Activated naive CD4-positive, alpha-beta T cell treated with anti-CD3 and anti-CD28 coated beads, Interleukin-2, amount 50 U/mL, for 72 hours (primary cell): ENCODE measurements around the gene NCF4. TPM values are rescaled to one million over a fixed set of nuclear protein-coding genes. Genes with fewer than 3 reads are reported as not detected.

Source experiments
- ATAC-seq, 2 donors: fragments of 150-1000 bp; cut with Tn5 transposase; 2 replicates each; pipeline ENCODE4 v1.10.0; 2021; ENCODE audit warnings: mild to moderate bottlenecking in 2 of 2, moderate library complexity in 2 of 2
- DNase-seq, 2 donors: peaks; one replicate each; pipeline ENCODE4 v3.0.0; 2021 to 2022; ENCODE audit warnings: low spot score in 2 of 2
- H3K27ac Mint-ChIP-seq, 2 donors: one replicate each; pipeline ENCODE4 v1.8.0; 2022; ENCODE audit warnings: mild to moderate bottlenecking in 2 of 2, mixed read lengths in 2 of 2
- H3K36me3 Mint-ChIP-seq, 2 donors: one replicate each; pipeline ENCODE4 v1.8.0; 2022; ENCODE audit warnings: mixed read lengths in 2 of 2
- H3K9me3 Mint-ChIP-seq, 2 donors: one replicate each; pipeline ENCODE4 v1.8.0; 2022; ENCODE audit warnings: mixed read lengths in 2 of 2
- total RNA-seq, 2 donors: library from RNA; stranded (reverse); gene quantifications; one replicate each; pipeline ENCODE4 v1.2.3, GENCODE V29; 2022

NCF4 gene
- total RNA-seq, 2 donors from 2014 or later: 2.9 to 7.0 TPM

DNA sequence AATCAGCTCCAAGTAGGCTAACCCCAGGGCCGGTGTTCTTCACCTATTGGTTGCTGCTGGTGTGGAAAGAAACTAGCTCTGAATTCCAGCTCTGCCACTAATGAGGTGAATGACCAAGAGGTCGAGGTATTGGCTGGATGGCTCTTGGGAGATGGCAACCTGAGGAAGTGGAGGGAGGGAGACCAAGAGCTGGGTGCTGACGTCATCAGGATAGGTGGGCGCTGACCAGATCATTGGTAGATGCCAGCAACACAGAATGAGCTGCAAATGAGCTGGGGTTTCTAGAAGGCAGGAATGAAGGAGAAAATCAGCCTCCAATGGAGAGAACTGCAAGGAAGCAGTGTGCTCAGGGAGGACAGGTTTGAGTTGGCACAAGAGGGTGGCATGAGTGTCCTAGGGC, 37.9 kb downstream of the NCF4 start:
- Mint-ChIP-seq H3K9me3 (peaks cover 9 to 14% of the 10 kb centered on the region in 2 donors), H3K36me3 (peaks cover 8 to 12% of the 10 kb centered on the region in 2 donors), H3K27ac (peak overlapping the region in 1 of 2 donors; percentile 73)
- no peak for ATAC-seq
- no peak for DNase-seq

DNA sequence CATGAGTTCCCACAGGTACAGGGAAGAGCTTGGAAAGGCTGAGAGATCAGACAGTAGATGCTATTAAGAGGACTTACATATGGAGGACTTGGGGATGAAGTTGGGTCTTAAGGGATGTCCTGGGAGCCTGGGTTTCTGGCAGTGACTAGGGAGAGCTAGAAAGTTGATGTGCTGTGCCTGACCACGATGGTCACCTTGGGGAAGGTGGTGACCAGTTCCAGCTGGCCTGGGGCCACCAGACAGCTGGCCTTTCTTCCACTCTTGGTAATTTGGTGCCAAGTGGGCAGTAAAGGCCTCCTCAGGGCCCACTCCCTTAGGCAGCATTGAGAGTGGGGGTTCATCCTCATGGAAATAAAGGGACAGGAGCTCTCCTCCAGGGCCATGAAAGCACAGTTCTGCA, 38.7 kb downstream of the NCF4 start:
- peaks cover 9 to 14% of the 10 kb centered on the region in 2 donors for H3K9me3 Mint-ChIP-seq
- no peak for DNase-seq
- H3K36me3 Mint-ChIP-seq: peaks cover 8 to 12% of the 10 kb centered on the region in 2 donors
- ATAC-seq: no peak
- no peak overlapping the region for H3K27ac Mint-ChIP-seq

DNA sequence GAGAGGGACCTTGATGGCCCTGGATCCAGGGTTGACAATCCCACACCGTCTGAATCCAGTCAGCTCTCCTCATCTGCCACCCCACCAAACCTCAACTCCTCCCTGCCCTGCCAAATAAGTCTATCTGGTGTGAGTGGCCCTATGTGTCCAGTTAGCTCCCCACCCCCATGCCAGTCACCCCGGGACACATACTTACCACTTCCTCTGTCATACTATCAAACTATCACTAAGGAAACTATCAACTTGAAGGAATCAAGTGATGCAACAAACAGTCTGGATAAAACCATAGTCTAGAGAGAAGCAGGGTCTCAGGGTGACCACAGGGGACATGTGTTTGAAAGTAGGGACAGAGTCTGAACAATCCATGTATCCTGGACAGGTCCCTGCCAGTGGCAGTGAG, 39.4 kb downstream of the NCF4 start:
- Mint-ChIP-seq H3K27ac (no peak overlapping the region), H3K36me3 (peaks cover 2 to 7% of the 10 kb centered on the region in 2 donors)
- no peak for ATAC-seq

DNA sequence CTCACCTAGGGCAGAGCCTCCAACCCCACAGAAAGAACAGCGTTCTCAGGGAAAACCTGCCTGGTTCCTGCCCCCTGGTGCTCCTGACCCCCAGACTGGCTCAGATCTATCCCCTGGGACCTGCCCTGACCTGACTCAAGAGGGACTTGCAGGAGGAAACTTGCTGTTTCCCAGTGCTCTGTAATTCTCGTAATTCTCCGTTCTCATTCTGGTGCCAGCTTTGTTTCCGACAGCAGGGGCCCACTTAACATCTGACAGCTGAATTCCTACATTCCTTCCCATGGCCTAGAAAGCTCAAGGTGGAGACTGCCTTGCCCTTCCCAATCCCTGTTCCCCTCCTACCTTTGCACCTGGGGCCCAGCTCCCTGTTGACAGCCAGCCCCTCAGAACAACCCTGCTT, 40.1 kb downstream of the NCF4 start:
- H3K36me3 Mint-ChIP-seq: peaks cover 0 to 6% of the 10 kb centered on the region in 2 donors
- peak overlapping the region in 1 of 2 donors; percentile 68 for H3K27ac Mint-ChIP-seq
- peaks cover 3 to 5% of the 10 kb centered on the region in 2 donors for H3K9me3 Mint-ChIP-seq
- no peak for ATAC-seq
- no peak for DNase-seq

More for the DNA sequence above, 39.4 kb downstream of the NCF4 start:
- DNase-seq: no peak
- peaks cover 5 to 9% of the 10 kb centered on the region in 2 donors for H3K9me3 Mint-ChIP-seq

DNA sequence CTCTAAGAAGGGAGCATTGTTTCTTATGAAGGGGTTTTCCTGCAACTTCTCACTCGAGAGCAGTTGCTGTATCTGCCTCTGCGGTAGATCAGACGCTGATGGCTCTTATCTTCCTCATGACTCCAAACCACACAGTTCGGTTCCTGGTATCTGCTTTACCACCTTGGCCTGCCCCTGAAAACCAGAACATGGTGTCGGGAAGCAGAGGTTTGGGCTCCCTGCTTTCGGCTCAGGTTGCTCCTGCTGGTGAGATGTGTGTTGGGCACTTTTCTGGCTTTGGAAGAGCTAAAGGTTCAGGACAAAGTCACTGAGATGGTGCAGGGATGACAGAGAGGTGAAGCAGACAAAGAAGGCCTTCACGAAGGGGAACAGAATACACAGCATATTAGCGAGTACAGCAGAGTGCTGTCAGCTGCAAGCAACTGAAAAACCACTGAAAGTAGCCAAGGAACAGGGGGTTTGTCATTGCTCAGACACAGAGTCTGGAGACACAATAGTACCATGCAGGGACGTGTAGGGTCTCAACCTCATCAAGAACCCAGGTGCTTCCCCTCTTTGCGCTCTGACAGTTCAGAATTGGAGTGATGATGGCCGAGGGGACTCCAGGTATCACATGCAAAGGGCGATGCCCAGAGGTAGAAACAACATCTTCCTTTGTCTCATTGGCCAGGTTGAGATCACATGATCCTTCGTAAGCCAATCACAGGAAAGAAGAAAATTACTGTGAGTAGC, 40.8 kb downstream of the NCF4 start:
- Mint-ChIP-seq H3K36me3 (no peaks in the 10 kb centered on the region), H3K9me3 (peaks cover 0 to under 1% of the 10 kb centered on the region in 2 donors), H3K27ac (peak overlapping the region in 1 of 2 donors; percentile 68)
- DNase-seq (no peak), ATAC-seq (peak; percentile 87)

DNA sequence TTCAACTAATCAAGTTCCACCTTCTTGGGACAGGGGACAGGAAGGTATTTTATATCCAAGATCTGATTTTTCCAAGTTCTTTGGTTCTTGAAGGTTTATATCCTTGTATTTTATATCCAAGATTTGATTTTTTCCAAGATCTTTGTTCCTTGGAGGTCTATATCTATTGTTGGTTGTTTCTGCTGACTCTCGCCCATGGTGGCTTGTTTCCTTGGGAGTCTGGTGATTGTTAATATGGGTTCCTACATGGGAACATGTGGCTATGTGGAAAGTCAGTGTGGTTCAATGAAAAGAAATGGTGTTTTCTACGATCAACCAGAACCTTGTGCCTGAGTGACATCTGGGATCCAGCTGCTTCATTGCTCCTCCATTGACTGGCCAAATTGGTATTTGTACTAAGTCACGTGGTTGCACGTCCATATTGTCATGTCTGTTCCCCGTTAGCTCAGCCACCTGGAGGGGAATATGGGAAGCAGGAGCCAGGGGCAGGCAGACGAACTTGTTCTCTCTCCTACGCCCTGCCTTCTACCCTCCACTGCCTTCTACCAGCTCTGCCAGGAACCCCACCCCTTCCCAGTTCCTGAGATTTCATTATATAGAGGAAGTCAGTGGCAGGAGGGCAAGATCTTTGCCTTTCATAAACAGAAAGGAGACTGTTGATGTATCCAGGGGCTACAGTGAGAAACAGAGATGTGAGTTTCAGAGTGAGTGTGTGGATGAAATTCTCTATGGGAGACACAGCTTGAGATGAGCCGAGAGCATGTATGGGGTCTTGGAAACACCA, 41.5 kb downstream of the NCF4 start:
- DNase-seq: no peak
- Mint-ChIP-seq H3K36me3 (no peaks in the 10 kb centered on the region), H3K9me3 (no peaks in the 10 kb centered on the region), H3K27ac (peak overlapping the region in 1 of 2 donors; percentile 47)
- no peak for ATAC-seq

DNA sequence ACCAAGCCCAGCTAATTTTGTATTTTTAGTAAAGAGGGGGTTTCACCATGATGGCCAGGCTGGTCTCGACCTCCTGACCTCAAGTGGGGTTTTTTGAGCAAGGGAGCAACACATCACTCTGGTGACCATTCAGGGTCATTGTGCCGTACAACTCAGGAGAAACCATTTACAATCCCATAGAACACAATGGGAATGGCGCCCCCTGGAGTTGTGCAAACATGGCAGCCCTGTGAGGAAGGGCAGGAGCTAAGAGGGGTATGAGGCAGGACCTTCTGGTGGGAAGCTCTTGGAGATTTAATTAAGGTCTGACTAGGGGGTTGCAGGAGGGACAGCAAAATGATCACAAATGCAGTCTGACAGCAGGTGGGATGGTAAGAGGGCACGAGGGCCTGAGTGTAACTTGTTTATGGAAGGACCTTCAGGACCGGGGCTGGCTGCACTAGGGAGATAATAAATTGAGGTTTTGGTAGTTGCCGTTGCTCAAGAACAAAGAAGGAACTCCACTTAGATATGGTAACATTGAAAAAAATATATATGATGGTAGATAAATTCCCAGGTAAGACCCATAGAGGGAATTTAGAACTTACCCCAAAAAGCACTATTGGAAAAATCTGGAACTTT, 43.6 kb downstream of the NCF4 start:
- ATAC-seq: no peak
- Mint-ChIP-seq H3K36me3 (no peaks in the 10 kb centered on the region), H3K9me3 (no peaks in the 10 kb centered on the region), H3K27ac (no peak overlapping the region)
- DNase-seq: no peak

DNA sequence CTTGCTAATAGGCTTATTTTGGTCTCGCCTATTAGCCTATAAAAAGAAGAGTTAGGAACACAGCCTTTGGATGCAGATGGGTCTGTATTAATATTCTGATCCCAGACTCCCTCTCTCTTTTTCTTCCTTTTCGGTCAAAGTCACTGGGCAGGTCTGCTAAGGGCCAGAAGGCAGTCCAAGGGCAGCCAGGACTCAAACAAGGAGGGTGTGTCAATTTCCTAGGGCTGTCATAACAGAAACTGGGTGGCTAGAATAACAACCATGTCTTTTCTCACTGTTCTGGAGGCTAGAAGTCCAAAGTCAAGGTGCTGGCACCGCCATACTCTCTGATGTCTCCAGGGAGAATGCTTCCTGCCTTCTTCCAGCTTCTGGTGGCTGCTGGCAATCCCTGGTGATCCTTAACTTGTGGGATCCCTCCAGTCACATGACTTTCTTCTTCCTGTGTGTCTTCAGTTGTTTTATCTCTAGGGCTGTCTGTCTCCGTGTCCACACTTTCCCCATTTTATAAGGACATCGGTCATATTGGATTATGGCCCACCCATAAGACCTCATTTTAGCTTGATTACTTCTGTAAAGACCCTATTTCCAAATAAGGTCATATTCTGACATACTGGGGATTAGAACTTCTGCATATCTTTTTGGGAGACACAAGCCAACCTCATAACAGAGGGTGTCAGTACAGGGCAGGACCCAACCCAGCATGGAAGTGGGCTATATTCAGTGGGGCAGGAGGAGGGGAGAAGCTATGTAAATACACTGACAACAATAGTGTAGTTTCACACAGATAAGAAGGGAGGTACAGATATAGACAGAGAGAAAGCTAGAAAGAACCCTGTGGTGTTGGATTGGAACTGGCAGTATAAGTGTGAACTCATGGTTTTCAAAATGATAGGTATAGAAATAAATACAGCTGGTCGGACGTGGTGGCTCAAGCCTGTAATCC, 46.7 kb downstream of the NCF4 start:
- Mint-ChIP-seq H3K27ac (no peak overlapping the region), H3K36me3 (no peaks in the 10 kb centered on the region), H3K9me3 (no peaks in the 10 kb centered on the region)
- no peak for DNase-seq
- no peak for ATAC-seq

DNA sequence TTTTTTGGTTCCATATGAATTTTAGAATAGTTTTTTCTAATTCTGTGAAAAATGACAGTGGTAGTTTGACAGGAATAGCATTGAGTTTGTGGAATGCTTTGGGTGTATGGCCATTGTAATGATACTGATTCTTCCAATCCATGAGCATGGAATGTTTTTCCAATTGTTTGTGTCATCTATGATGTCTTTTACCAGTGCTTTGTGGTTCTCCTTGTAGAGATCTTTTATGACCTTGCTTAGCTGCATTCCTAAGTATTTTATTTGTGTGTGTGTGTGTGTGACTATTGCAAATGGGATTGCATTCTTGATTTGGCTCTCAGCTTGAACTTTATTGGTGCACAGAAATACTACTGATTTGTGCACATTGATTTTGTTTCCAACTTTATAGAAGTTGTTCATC, 49.7 kb downstream of the NCF4 start:
- H3K36me3 Mint-ChIP-seq: no peaks in the 10 kb centered on the region
- H3K27ac Mint-ChIP-seq: no peak overlapping the region
- no peaks in the 10 kb centered on the region for H3K9me3 Mint-ChIP-seq
- DNase-seq (no peak), ATAC-seq (no peak)

DNA sequence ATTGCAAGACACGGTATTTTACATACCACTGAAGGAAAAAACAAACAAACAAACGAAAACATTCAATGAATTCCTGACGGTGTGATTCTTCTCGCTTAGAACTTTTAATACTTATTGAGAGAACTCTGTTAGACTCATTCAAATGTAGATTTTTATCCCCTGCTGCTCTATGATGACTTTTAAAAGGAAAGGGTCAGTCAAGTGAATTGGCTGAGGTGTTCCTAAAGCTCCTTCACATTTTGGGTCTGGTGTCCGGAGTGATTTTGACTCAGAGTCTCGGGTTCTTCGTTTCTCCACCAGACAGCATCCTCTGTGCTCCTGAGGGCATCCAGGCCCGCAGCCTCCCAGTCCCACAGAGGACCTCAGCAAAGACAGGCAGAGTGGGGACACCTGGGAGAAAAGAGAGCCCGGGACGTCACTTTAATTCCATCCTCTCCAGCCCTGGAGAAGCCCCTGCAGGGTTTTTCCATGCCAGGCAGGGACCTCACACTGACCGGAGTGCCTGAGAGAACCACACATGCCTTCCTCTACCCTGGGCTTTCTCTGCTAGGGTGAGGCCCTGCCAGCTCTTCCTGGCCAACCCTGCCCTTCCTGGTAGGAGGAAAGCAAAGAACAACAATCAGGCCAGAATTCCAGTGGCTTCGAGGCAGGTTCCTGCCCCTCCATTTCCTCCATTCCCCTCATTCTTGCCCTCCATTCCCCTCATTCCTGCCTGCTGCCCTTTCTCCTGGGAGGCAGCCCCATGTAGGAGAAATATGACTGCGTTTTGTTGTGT, 51.3 kb downstream of the NCF4 start:
- DNase-seq: no peak
- H3K36me3 Mint-ChIP-seq: no peaks in the 10 kb centered on the region

DNA sequence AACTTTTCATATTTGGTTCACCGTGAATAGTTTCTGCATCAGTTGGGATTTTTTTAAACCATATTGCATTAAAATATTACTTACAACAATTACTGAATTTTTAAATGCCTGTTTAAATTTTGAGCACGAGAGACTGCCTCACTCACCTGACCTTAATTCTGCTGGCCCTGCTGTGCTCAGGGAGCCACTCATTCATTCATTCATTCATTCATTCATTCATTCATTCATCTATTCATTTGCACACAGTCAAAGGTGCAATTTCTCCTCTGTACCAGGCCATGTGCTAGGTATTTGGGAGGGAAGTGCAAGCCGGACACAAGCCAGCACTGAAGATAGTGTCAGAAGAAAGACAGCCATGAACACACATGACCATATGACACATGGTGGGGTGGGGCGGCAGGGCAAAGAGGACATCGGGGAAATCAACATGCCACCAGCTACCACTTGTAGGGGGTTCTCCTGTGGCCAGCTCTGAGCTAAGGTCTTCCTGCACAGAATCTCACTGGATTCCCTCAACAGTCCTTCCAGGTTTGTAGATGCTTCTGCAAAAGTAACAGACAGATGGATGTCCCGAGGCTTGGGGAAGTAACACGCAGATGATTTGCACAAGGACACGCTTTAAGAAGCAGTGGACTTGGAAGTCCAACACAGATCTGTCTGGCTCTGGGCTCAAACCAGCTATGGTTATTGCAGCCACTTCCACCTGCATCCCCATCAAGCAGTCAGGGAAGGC, 52.1 kb downstream of the NCF4 start:
- Mint-ChIP-seq H3K36me3 (no peaks in the 10 kb centered on the region), H3K9me3 (no peaks in the 10 kb centered on the region), H3K27ac (no peak overlapping the region)
- no peak for ATAC-seq
- no peak for DNase-seq

More for the DNA sequence above, 51.3 kb downstream of the NCF4 start:
- Mint-ChIP-seq H3K9me3 (no peaks in the 10 kb centered on the region), H3K27ac (no peak overlapping the region)
- ATAC-seq: no peak

DNA sequence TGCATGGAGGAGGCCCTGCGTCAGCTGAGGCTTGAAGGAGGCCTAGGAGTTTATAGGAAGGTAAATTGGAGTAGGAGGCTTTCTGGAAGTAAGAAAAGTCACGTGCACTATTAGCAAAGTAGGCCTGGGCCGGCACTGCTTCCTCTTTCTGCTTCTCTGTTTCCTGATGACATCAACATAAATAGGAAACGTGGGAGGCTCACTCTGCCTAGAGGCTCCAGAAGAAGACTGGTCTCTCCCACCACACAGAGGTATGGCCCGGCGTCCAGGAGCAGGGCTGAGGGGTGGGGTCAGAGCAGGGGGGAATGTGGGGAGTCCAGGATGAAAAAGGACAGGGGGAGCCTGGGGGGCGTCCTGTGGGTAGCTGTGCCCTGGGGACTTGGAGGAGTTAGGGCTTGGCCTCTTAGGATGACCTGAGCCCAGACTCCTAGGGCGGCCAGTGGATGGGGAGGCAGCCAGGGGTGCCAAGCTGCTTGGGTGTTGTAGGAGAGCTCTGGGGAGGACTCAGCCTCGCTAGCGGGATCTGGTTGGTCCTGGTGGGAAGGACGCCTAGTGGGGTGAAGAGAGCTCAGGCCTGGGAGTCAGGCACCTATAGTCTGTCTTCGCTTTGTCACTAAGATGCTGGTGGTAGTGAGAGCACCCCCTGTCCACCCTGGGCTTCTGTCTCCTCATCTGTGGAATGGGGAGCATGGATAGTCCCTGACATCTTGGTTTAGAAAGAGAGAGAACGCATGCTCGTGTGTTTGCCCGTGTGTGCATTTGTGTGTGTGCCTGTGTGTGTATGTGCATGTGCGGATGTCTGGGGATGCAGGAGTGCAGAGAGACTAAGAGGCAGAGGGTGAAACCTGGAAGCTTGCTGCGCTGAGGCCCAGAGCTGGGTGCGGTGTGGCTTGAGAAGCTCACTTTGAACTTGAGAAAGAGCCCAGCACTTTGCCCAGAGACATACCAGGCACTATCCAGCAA, 52.9 kb downstream of the NCF4 start, which contains the start of gene CSF2RB:
TSS of gene CSF2RB (plus strand) at position 202 of the 963 bp plus-strand sequence. CDS start 8,580 bp downstream, outside the sequence.
- Mint-ChIP-seq H3K9me3 (no peaks in the 10 kb centered on the region), H3K27ac (no peak within 1 kb of the TSS), H3K36me3 (no peaks in the 10 kb centered on the region)
- DNase-seq (no peak), ATAC-seq (no peak)

DNA sequence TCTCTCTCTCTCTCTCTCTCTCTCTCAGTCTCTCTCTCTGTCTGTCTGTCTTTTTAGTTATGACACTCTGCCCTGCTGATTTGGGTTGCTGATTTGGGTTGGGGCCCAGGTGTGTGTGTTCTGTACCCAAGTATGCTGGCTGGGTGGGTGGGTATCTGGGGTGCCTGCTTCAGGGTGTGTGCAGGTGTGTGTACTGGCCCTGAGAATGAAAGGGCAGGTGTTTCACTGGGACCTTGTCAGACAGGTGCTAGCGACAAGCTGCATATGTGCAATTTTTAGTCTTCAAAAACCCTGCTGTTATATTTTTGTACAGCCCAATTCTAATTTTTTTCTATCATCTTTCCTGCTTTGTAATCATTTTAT, 53.6 kb downstream of the NCF4 start:
- Mint-ChIP-seq H3K27ac (no peak overlapping the region), H3K36me3 (no peaks in the 10 kb centered on the region), H3K9me3 (no peaks in the 10 kb centered on the region)
- no peak for DNase-seq
- no peak for ATAC-seq

DNA sequence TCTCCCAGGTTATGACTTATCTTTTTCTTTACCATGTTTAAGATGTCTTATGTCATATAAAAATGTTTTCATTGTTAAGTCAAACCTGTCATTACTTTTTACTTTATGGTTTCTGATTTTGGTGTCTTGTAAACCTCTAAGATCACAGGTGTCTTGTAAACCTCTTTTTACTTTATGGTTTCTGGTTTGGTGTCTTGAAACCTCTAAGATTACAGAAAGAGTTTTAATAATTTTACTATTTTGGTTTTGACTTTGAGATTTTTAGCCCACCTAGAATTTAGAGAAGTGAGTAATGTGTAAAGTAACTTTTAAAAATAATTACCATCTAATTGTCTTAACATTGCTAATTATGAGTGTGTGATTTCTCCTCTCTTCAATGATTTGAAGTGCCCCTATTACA, 55.2 kb downstream of the NCF4 start:
- Mint-ChIP-seq H3K27ac (no peak overlapping the region), H3K36me3 (no peaks in the 10 kb centered on the region), H3K9me3 (no peaks in the 10 kb centered on the region)

More for the DNA sequence above, 55.2 kb downstream of the NCF4 start:
- ATAC-seq (no peak), DNase-seq (no peak)
